ENCODE measurements around the gene KAT14.
"Not testable (repeated sequence)": the region's sequence is repeated elsewhere in the genome, so short reads cannot be mapped to it uniquely, and the experiment has no call there.

The KAT14 gene

GRCh38 chr20:18137412-18138265, at the start of gene KAT14, which contains the start of gene PET117:
KAT14 (plus strand) TSS chr20:18137863; CDS start chr20:18142661, 4,798 bp downstream.
PET117 (plus strand) TSS chr20:18137863; CDS start chr20:18137956, 93 bp downstream.
- peak; percentile 95 for ATAC-seq
- TF ChIP-seq PATZ1 (CRISPR knock-in tag; IDR thresholded peaks at IDR 0.05; ENCODE audit: borderline replicate concordance) (no peak), CREB5 (CRISPR knock-in tag; IDR thresholded peaks at IDR 0.05; ENCODE audit: low read depth) (no peak), ZNF70 (CRISPR knock-in tag; IDR thresholded peaks at IDR 0.05) (no peak), ISL1 (CRISPR knock-in tag; IDR thresholded peaks at IDR 0.05) (no peak), TSHZ2 (CRISPR knock-in tag; IDR thresholded peaks at IDR 0.05) (0 out of 2 replicates have a peak, but pooled peaks have one; percentile 52), TOX (CRISPR knock-in tag; IDR thresholded peaks at IDR 0.05; ENCODE audit: borderline replicate concordance) (no peak), CSDC2 (CRISPR knock-in tag; IDR thresholded peaks at IDR 0.05) (0 out of 2 replicates have a peak, but pooled peaks have one; percentile 19), ZFP30 (CRISPR knock-in tag; IDR thresholded peaks at IDR 0.05) (no peak), ZFP3 (CRISPR knock-in tag; IDR thresholded peaks at IDR 0.05) (peak; percentile 93), OSR1 (CRISPR knock-in tag; IDR thresholded peaks at IDR 0.05) (no peak), PPARA (CRISPR knock-in tag; IDR thresholded peaks at IDR 0.05; ENCODE audit: borderline replicate concordance) (no peak), ARNTL (CRISPR knock-in tag; IDR thresholded peaks at IDR 0.05; ENCODE audit: borderline replicate concordance, low read depth) (no peak), CSRNP3 (CRISPR knock-in tag; IDR thresholded peaks at IDR 0.05) (no peak), ZNF8 (CRISPR knock-in tag; IDR thresholded peaks at IDR 0.05) (no peak), ZNF565 (CRISPR knock-in tag; conservative IDR thresholded peaks at IDR 0.05; ENCODE audit: low read depth) (no peak), TCF4 (CRISPR knock-in tag; IDR thresholded peaks at IDR 0.05; ENCODE audit: borderline replicate concordance) (no peak), ZC3H10 (CRISPR knock-in tag; IDR thresholded peaks at IDR 0.05) (no peak), BACH2 (CRISPR knock-in tag; IDR thresholded peaks at IDR 0.05; ENCODE audit: borderline replicate concordance) (no peak), RARB (CRISPR knock-in tag; IDR thresholded peaks at IDR 0.05) (no peak), SNAI2 (CRISPR knock-in tag; IDR thresholded peaks at IDR 0.05) (peak; percentile 64; the same call in 1 of the 2 replicates), GLIS3 (CRISPR knock-in tag; IDR thresholded peaks at IDR 0.05) (no peak)

- ATAC-seq, result not testable (repeated sequence)
These were observed 49.4 kb upstream of the KAT14 start for GRCh38 chr20:18088298-18088697.

- not testable (repeated sequence) for ATAC-seq
These were observed 48.8 kb upstream of the KAT14 start for GRCh38 chr20:18088841-18089240.

GRCh38 chr20:18090044-18090443, 47.6 kb upstream of the KAT14 start:
- no peak for ATAC-seq
- no peak for TF ChIP-seq ZNF70 (CRISPR knock-in tag; IDR thresholded peaks at IDR 0.05)
- TF ChIP-seq OSR1 (CRISPR knock-in tag; IDR thresholded peaks at IDR 0.05), result no peak
- TF ChIP-seq BACH2 (CRISPR knock-in tag; IDR thresholded peaks at IDR 0.05; ENCODE audit: borderline replicate concordance), result no peak
- TF ChIP-seq CREB5 (CRISPR knock-in tag; IDR thresholded peaks at IDR 0.05; ENCODE audit: low read depth), result no peak
- TF ChIP-seq PATZ1 (CRISPR knock-in tag; IDR thresholded peaks at IDR 0.05; ENCODE audit: borderline replicate concordance), result no peak
- TF ChIP-seq TCF4 (CRISPR knock-in tag; IDR thresholded peaks at IDR 0.05; ENCODE audit: borderline replicate concordance), result no peak
- TF ChIP-seq ZC3H10 (CRISPR knock-in tag; IDR thresholded peaks at IDR 0.05), result no peak
- no peak for TF ChIP-seq ZNF565 (CRISPR knock-in tag; conservative IDR thresholded peaks at IDR 0.05; ENCODE audit: low read depth)
- TF ChIP-seq ZFP3 (CRISPR knock-in tag; IDR thresholded peaks at IDR 0.05), result no peak
- TF ChIP-seq ZNF8 (CRISPR knock-in tag; IDR thresholded peaks at IDR 0.05), result no peak
- TF ChIP-seq RARB (CRISPR knock-in tag; IDR thresholded peaks at IDR 0.05), result no peak
- TF ChIP-seq ESRRG (CRISPR knock-in tag; IDR thresholded peaks at IDR 0.05), result no peak
- TF ChIP-seq ISL1 (CRISPR knock-in tag; IDR thresholded peaks at IDR 0.05), result no peak
- TF ChIP-seq PPARA (CRISPR knock-in tag; IDR thresholded peaks at IDR 0.05; ENCODE audit: borderline replicate concordance), result no peak
- TF ChIP-seq CSDC2 (CRISPR knock-in tag; IDR thresholded peaks at IDR 0.05), result no peak
- no peak for TF ChIP-seq TOX (CRISPR knock-in tag; IDR thresholded peaks at IDR 0.05; ENCODE audit: borderline replicate concordance)
